Inferior parietal cortex (tissue), 1 donor: Measurements from ENCODE around the gene UBE2N.

Experiments used
- DNase-seq: peaks from one replicate; pipeline ENCODE4 v3.0.0-alpha.2; 2016; ENCODE audit errors: extremely low spot score

The UBE2N gene

GRCh38 chr12:93441617-93442410 lies at the start of gene UBE2N:
UBE2N (minus strand) TSS chr12:93441947; CDS start chr12:93441884, 63 bp downstream.
- DNase-seq = peak; percentile 93

- no peak for DNase-seq
These were observed 42.7 kb upstream of the UBE2N start for GRCh38 chr12:93484315-93484981.

- no peak for DNase-seq
These were observed 41.5 kb upstream of the UBE2N start for GRCh38 chr12:93483151-93483807.

GRCh38 chr12:93482721-93483120 lies 41.0 kb upstream of the UBE2N start:
- no peak for DNase-seq

GRCh38 chr12:93476555-93476954 lies 34.8 kb upstream of the UBE2N start:
- DNase-seq = no peak

GRCh38 chr12:93469386-93469785 lies 27.6 kb upstream of the UBE2N start:
- no peak for DNase-seq

GRCh38 chr12:93468008-93468371 lies 26.2 kb upstream of the UBE2N start:
- no peak for DNase-seq

- DNase-seq = peak; percentile 95
These were observed 25.7 kb upstream of the UBE2N start, which contains the start of gene MRPL42 for GRCh38 chr12:93467351-93468007. MRPL42 (plus strand) TSS chr12:93467514; CDS start chr12:93469286, 1,772 bp downstream.

GRCh38 chr12:93466625-93467350 lies 25.0 kb upstream of the UBE2N start:
- no peak for DNase-seq

- no peak for DNase-seq
These were observed 24.1 kb upstream of the UBE2N start for GRCh38 chr12:93465841-93466240.

GRCh38 chr12:93461503-93461902 lies 19.8 kb upstream of the UBE2N start:
- DNase-seq = no peak

GRCh38 chr12:93460902-93461301 lies 19.2 kb upstream of the UBE2N start:
- DNase-seq = no peak

- DNase-seq = no peak
These were observed 18.3 kb upstream of the UBE2N start for GRCh38 chr12:93460003-93460402.

- DNase-seq = no peak
These were observed 17.4 kb upstream of the UBE2N start for GRCh38 chr12:93459097-93459496.

- no peak for DNase-seq
These were observed 14.3 kb upstream of the UBE2N start for GRCh38 chr12:93456077-93456476.

GRCh38 chr12:93453633-93454032 lies 11.9 kb upstream of the UBE2N start:
- no peak for DNase-seq

- DNase-seq = no peak
These were observed 9.8 kb upstream of the UBE2N start for GRCh38 chr12:93451423-93452158.

GRCh38 chr12:93449277-93449676 lies 7.5 kb upstream of the UBE2N start:
- no peak for DNase-seq

- DNase-seq = no peak
These were observed 7.0 kb upstream of the UBE2N start for GRCh38 chr12:93448796-93449195.

- no peak for DNase-seq
These were observed 6.0 kb upstream of the UBE2N start for GRCh38 chr12:93447555-93448290.
